ENCODE results near the gene KIRREL3.

DNA sequence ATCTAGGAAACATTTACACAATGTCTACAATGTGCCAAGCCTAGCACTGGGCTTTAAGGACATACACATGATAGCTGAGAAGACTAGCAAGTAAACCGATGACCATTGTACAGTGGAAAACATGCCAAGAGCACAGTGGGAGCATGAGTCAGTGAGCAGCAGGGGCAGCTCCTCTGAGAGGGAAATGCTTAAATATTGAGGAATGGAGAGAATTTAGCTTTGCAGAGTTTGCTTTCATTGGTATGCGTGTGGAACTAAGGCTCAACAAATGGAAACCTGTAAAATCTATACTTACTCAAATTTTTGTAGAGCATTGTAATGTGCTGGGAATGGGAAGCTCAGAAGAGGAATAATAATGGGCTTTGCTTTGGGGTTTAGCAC lies 362.8 kb downstream of the KIRREL3 start:
- TF ChIP-seq, protein P1, sequence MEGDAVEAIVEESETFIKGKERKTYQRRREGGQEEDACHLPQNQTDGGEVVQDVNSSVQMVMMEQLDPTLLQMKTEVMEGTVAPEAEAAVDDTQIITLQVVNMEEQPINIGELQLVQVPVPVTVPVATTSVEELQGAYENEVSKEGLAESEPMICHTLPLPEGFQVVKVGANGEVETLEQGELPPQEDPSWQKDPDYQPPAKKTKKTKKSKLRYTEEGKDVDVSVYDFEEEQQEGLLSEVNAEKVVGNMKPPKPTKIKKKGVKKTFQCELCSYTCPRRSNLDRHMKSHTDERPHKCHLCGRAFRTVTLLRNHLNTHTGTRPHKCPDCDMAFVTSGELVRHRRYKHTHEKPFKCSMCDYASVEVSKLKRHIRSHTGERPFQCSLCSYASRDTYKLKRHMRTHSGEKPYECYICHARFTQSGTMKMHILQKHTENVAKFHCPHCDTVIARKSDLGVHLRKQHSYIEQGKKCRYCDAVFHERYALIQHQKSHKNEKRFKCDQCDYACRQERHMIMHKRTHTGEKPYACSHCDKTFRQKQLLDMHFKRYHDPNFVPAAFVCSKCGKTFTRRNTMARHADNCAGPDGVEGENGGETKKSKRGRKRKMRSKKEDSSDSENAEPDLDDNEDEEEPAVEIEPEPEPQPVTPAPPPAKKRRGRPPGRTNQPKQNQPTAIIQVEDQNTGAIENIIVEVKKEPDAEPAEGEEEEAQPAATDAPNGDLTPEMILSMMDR (IDR thresholded peaks at IDR 0.05): no peak
- TF ChIP-seq POLR2AphosphoS5 (IDR thresholded peaks at IDR 0.05) (no peak), EP300 (IDR thresholded peaks at IDR 0.05; ENCODE audit: low read depth) (no peak)
